Islet precursor cell (in vitro differentiated cells): ENCODE data around the gene TAAR8.
"Not testable (repeated sequence)": the region's sequence is repeated elsewhere in the genome, so short reads cannot be mapped to it uniquely, and the experiment has no call there.

Source experiments
- DNase-seq: peaks from one replicate; pipeline ENCODE4 v3.0.0-alpha.2; 2018

TAAR8 gene

DNA sequence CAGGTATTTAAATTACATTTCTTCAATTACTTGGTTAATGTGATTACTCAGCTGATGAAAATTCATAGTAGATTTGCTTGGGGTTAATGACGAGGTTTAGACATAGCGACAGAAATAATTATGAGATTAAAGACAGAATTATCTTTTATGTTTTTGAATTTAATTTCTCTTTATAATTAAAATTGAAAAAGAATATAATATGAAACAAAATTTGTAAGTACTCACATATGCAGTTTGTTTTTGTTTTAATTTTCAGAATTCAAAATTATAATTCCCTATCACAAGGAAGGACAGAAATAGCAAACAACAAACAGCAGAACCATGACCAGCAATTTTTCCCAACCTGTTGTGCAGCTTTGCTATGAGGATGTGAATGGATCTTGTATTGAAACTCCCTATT lies at the start of gene TAAR8:
TSS of gene TAAR8 (plus strand) at position 301 of the 400 bp plus-strand sequence. CDS start at position 322, 21 bp downstream.
- DNase-seq, result no peak

DNA sequence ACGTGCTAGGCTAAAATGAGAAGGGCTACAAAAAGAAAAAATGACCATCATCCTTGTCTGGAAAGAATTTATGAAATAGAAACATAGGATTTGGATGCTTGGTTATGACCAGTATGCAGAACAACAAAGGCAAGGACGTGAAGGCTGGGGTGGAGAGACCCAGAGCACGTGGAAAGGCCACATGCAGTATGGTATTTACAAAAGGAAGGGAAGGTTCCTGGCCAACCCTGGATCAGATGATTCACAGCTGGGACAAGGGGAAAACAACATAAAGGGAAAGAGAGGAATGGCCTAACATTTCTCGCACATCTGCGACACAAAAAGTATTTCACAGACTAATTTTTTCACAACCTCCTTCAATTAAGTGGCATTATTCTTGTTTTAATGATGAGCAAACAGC lies 47.7 kb upstream of the TAAR8 start:
- DNase-seq, result no peak

GRCh38 chr6:132505158-132505557 lies 47.3 kb upstream of the TAAR8 start:
- DNase-seq, result no peak

- no peak for DNase-seq
Observed at GRCh38 chr6:132506461-132506860, 46.0 kb upstream of the TAAR8 start.

- no peak for DNase-seq
Observed at GRCh38 chr6:132506869-132507808, 45.3 kb upstream of the TAAR8 start.

GRCh38 chr6:132511210-132511830 lies 41.2 kb upstream of the TAAR8 start:
- DNase-seq, result no peak

GRCh38 chr6:132511831-132512220 lies 40.6 kb upstream of the TAAR8 start:
- DNase-seq, result no peak

DNA sequence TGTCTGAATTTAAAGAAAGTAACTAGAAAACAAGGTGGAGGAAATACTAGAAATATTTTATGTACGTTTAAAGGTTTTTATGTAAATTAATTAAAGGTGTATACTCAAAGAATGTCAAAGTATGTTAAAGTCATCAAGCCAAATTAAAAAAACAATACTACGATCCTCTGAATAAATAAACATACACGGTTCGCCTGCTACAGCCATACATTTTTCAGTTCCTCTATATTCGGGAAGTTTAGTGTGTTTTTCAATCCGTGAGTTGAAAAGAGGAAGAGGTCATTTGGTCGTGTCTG lies 40.2 kb upstream of the TAAR8 start:
- no peak for DNase-seq

DNA sequence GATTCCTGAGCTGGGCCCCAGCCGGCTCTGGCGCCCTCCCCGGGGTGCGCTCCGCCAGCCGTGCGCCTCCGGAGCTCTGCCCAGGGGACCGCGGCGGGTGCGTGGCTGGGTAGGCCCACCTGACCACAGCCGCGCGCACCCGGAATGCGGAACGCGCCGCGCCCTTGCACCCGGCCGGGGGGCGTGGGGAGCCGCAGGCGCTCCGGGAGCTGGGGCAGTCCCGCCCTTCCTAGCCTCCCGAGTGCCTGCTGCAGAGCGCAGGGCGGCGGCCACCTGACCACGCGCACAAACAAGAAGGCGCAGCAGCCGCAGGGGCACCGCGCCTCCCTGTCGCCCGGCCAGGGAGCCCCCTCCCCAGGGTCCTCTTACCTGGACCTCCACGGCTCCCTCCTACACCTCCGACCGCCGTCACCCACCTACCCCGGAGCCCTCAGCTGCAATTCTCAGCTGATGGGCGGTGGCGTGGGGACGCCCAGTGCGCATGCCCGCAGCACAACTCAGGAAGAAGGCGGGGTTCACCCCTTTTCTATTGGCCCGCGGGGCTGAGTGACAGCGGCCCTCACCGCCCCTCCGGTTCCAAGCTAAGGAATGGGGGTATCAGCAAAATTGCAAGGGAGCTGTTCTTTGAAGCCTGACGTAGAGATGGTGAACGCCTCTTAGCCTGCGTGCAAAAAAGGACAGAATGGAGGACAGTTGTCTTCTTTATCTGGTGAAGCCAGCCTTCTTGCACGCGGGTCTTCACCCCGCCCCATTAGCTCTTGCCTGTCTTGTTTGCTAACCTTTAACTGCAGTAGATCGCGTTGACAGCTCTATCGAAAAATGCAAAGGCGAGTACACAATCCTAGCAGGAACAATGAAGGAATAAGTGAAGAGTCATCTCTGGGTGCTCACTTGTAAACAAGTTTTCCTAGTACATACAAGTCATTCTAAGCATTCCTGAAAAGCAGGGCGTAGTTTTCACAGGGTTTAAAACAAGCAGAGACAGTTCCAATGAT lies 39.5 kb upstream of the TAAR8 start, which contains the start of gene STX7:
TSS of gene STX7 (minus strand) at position 479 of the 995 bp plus-strand sequence. CDS start 9,586 bp downstream, outside the sequence.
- DNase-seq, result peak; percentile 94

DNA sequence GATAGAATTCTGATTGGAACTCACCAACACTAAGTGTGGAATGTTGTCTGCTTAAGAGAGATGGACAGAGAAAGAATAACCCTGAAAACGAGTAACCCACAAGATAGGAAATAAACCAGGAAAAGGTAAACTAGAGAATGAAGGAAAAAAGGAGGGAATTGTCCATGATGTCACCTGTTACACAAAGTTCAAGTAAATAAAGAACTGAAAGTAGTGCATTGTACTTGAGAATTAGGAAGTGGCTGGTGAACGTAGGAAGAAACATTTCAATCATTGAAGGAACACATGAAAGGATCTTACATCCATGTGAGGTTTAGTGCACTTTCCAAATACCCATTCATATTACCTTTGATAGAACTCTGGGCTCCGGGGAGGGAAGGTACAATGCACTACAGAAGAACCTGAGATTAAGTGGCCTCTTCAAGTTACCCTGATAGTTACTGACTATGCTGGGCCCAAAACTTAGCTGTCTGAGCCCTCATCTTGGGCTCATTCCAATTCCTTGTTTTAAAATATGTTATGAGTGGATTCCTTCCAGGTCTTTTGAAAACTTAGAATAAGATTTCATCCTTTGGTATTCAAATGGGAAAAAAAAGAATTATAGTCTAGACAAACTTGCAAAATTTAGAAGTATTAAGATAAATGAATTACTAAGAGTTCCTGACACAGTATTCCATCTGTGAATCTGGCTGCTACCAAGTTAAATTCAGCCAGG lies 38.5 kb upstream of the TAAR8 start:
- no peak for DNase-seq

DNA sequence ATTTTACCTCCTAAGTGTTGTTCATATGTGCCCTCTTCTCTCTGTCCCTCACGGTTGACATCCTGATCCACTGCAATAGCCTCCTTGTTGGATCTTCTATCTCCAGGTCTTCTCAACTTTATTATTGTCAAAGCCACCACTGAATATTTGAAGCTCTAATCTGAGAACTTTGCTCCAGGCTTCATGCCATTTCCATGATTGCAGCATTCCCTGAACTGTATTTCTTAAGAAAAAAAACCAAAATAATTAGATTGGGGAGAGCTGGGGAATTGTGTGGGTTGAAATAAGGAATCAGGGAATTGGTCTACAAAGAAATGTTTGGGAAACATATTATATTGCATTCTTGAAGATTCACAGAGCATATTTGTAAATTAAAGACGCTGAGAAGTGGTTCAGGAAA lies 37.1 kb upstream of the TAAR8 start:
- DNase-seq, result no peak

GRCh38 chr6:132520953-132521352 lies 31.5 kb upstream of the TAAR8 start:
- DNase-seq, result no peak

DNA sequence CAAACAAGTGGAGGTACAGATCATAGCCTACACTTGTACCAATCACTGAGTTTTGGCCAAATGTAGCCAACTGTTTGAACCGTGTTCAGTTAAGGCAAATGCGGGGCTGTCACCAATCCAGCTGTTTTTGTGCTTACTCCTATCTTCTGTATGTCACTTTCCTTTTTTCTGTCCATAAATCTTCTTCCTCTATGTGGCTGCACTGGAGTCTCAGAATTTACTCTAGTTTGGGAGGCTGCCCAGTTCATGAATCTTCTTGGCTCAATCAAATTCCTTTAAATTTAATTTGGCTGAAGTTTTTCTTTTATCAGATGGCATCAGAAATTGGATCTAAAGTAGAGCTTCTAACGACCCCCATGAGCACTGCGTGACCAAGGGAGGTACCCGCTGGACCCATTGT lies 27.8 kb upstream of the TAAR8 start:
- DNase-seq, result no peak

- DNase-seq, result no peak
Observed at GRCh38 chr6:132525866-132526265, 26.6 kb upstream of the TAAR8 start.

- no peak for DNase-seq
Observed at GRCh38 chr6:132526461-132526860, 26.0 kb upstream of the TAAR8 start.

- no peak for DNase-seq
Observed at GRCh38 chr6:132527791-132528190, 24.7 kb upstream of the TAAR8 start.

DNA sequence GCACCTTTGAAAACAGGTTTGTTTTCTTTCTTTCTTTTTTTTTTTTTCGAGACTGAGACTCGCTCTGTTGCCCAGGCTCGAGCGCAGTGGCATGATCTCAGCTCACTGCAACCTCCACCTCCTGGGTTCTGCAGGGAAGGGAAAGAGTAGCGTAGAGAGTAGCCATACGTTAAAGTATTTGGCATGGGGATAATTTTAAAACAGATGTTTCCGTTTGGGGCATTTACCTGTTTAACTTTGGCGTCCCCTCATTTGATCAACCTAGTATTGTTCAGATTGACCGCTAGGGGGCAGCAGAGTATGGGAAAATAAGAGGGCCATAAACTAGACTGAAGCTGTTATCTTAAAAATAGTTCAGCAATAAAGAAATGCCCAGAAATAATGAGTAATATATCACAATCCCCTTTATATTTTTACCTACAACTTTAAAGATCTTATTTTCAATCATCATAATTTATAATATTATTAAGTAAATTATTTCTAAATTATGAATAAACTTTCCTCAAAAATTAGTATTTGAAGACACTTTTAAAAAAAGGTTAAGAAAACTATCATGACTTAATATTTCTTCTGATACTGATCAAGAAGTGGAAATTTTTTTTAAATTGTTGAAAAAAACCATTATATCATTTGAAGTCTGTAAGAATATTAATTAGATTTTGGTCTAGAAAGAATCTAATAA lies 22.0 kb upstream of the TAAR8 start:
- DNase-seq, result peak; percentile 66

DNA sequence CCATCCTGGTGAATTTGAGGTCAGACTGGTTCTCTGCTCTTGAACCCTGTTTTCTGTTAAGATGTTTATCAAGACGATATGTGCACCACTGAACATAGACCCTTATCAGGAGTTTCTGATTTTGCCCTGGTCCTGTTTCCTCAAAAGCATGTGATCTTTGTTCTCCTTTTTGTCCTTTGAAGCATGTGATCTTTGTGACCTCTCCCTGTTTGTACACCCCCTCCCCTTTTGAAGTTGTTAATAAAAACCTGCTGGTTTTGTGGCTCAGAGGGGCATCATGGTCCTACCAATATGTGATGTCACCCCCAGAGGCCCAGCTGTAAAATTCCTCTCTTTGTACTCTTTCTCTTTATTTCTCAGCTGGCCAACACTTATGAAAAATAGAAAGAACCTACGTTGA lies 17.9 kb upstream of the TAAR8 start:
- not testable (repeated sequence) for DNase-seq

- no peak for DNase-seq
Observed at GRCh38 chr6:132537145-132537544, 15.3 kb upstream of the TAAR8 start.

- DNase-seq, result no peak
Observed at GRCh38 chr6:132537977-132538376, 14.5 kb upstream of the TAAR8 start, which contains the start of gene TAAR9. Gene TAAR9, plus strand, starts transcription at chr6:132538277. Its CDS starts 13 bp downstream, at chr6:132538290.

GRCh38 chr6:132544826-132545225 lies 7.6 kb upstream of the TAAR8 start:
- DNase-seq, result no peak
